Activated T-cell treated with anti-CD3 and anti-CD28 coated beads, Interleukin-2, amount 50 U/mL, for 72 hours (primary cell): ENCODE data around the gene ZNF560. TPM values are rescaled to one million over a fixed set of nuclear protein-coding genes. Genes with fewer than 3 reads are reported as not detected.

ENCODE experiments used
- ATAC-seq, 2 donors: fragments of 150-1000 bp; cut with Tn5 transposase; replicated peaks in 1 of 2; 2 replicates each; pipeline ENCODE4 v1.10.0; 2021; ENCODE audit warnings: moderate library complexity in 2 of 2, mild to moderate bottlenecking in 1 of 2
- DNase-seq, 2 donors: peaks; one replicate each; pipeline ENCODE4 v3.0.0; 2021 to 2022; ENCODE audit warnings: mixed read lengths in 1 of 2
- H3K27ac Mint-ChIP-seq: one replicate; pipeline ENCODE4 v1.8.0; 2022; ENCODE audit warnings: mild to moderate bottlenecking, moderate library complexity, mixed read lengths
- H3K27me3 Mint-ChIP-seq: one replicate; pipeline ENCODE4 v1.8.0; 2022; ENCODE audit warnings: low read depth, mixed read lengths
- H3K36me3 Mint-ChIP-seq, 2 donors: one replicate each; pipeline ENCODE4 v1.8.0; 2022; ENCODE audit warnings: mixed read lengths in 2 of 2, mild to moderate bottlenecking in 1 of 2; ENCODE audit not compliant: insufficient read depth in 2 of 2
- H3K4me1 Mint-ChIP-seq: one replicate; pipeline ENCODE4 v1.8.0; 2022; ENCODE audit warnings: low read depth, mixed read lengths
- H3K4me3 Mint-ChIP-seq, 2 donors: one replicate each; pipeline ENCODE4 v1.8.0; 2022; ENCODE audit warnings: mild to moderate bottlenecking in 2 of 2, mixed read lengths in 2 of 2, moderate library complexity in 2 of 2
- H3K9me3 Mint-ChIP-seq, 2 donors: one replicate each; pipeline ENCODE4 v1.8.0; 2022; ENCODE audit warnings: mixed read lengths in 2 of 2
- total RNA-seq, 2 donors: library from RNA; stranded (reverse); gene quantifications; one replicate each; pipeline ENCODE4 v1.2.3, GENCODE V29; 2022

The ZNF560 gene
- total RNA-seq, 2 donors from 2014 or later: 0.37 to 0.96 TPM

DNA sequence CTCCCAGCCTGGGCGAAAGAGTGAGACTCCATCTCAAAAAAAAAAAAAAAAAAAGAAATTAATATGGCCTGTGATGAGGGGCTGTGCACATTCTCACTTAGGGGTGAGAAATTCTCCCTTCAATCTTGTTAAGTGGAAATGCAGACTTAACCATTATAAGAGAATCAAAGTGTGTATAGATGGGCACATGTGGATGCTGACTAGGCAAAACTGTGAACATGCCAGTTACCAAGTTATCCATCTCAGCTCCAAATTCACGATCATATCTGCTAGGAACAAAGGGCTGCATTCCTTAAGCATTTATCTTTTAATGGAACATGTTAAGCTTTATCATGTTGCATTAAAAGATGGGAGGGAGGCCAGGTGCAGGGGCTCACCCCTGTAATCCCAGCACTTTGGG is 4.3 kb downstream of the ZNF560 start:
- H3K4me3 Mint-ChIP-seq: no peak overlapping the region
- peaks cover 3 to 14% of the 10 kb centered on the region in 2 donors for H3K9me3 Mint-ChIP-seq
- ATAC-seq (no peak), DNase-seq (no peak)
- H3K4me1 Mint-ChIP-seq: peaks cover 9% of the 10 kb centered on the region
- H3K27me3 Mint-ChIP-seq: no peaks in the 10 kb centered on the region
- peaks cover 16 to 20% of the 10 kb centered on the region in 2 donors for H3K36me3 Mint-ChIP-seq
- no peak overlapping the region for H3K27ac Mint-ChIP-seq

DNA sequence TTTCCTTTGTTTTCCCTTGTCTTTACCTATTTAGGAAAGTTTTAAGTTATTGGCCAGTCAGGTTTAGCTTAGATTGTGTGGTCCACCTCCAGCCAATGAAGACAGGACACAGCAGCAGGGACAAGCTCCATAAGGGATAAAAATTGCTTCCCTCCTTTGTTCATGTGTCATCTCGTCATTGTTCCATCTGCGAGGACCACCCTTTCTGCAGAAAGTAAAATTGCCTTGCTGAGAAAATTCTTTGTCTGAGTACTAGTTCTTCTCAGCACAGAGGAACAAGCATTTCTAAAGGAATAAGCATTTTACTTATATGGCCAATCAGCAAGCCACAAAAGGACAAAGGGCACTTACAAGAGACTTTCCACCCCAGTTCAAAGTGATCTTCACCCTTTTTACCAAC is 11.4 kb downstream of the ZNF560 start:
- peaks cover 13 to 15% of the 10 kb centered on the region in 2 donors for H3K9me3 Mint-ChIP-seq
- ATAC-seq (no peak), DNase-seq (no peak)
- H3K27me3 Mint-ChIP-seq: no peaks in the 10 kb centered on the region
- no peaks in the 10 kb centered on the region for H3K4me1 Mint-ChIP-seq
- no peak overlapping the region for H3K27ac Mint-ChIP-seq
- no peak overlapping the region for H3K4me3 Mint-ChIP-seq
- H3K36me3 Mint-ChIP-seq: peaks cover 11 to 20% of the 10 kb centered on the region in 2 donors

DNA sequence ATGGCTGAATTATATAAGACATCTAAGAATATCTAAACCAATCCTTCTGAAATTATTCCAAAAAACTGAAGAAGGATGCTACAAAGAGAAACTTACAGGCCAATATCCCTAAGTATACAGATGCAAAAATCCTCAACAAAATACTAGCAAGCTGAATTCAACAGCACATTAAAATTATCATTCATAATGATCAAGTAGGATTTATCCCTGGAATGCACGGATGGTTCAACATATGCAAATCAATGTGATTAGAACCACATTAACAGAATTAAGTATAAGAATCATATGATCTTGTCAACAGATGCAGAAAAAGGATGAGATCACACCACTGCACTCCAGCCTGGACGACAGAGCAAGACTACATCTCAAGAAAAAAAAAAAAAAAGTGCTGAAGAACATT is 13.3 kb downstream of the ZNF560 start:
- H3K27ac Mint-ChIP-seq: no peak overlapping the region
- no peak overlapping the region for H3K4me3 Mint-ChIP-seq
- H3K9me3 Mint-ChIP-seq: peaks cover 14 to 19% of the 10 kb centered on the region in 2 donors
- no peaks in the 10 kb centered on the region for H3K27me3 Mint-ChIP-seq
- ATAC-seq (no peak), DNase-seq (no peak)
- H3K36me3 Mint-ChIP-seq: peaks cover 14 to 20% of the 10 kb centered on the region in 2 donors
- H3K4me1 Mint-ChIP-seq: no peaks in the 10 kb centered on the region

DNA sequence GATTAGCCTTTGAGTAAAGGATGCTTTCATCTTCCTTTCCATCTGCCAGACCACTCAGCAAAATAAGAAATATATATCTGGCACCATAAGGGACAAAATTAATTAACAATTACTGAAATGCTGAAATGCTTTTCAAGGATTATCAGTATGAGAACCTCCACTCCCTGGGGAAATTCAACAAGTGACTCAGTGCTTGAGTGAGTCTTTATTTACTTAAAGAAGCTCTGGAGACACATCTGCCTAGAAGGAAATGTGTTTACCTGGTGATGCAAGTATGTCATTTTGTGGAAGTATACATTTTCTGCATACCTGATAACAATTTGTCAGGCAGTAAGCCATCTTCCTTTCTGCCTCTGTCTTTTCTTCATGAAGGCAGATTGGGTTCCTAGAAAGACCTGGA is 23.4 kb downstream of the ZNF560 start:
- H3K4me1 Mint-ChIP-seq: no peaks in the 10 kb centered on the region
- no peak overlapping the region for H3K27ac Mint-ChIP-seq
- H3K9me3 Mint-ChIP-seq: peaks cover 17 to 26% of the 10 kb centered on the region in 2 donors
- H3K4me3 Mint-ChIP-seq: no peak overlapping the region
- no peaks in the 10 kb centered on the region for H3K27me3 Mint-ChIP-seq
- peaks cover 14 to 16% of the 10 kb centered on the region in 2 donors for H3K36me3 Mint-ChIP-seq
- DNase-seq (no peak), ATAC-seq (no peak)

DNA sequence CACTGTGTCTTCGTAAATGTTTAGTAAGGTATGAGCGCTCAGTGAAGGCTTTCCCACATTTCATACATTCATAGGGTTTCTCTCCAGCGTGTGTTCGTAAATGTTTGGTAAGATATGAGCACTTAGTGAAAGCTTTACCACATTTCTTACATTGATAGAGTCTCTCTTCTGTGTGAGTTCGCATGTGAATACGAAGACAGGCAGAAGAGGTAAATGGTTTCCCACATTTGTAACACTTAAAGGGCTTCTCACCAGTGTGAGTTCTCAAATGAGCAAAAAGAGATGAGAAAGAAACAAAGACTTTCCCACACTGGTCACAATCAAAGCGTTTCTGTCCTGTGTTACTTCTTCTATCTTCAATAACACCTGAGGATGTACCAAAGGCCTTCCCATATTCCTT is 31.3 kb downstream of the ZNF560 start:
- ATAC-seq: no peak
- DNase-seq: no peak
- no peak overlapping the region for H3K4me3 Mint-ChIP-seq
- H3K36me3 Mint-ChIP-seq: peaks cover 26% of the 10 kb centered on the region in 2 donors
- H3K27ac Mint-ChIP-seq: no peak overlapping the region
- peaks cover 12 to 26% of the 10 kb centered on the region in 2 donors for H3K9me3 Mint-ChIP-seq
- no peaks in the 10 kb centered on the region for H3K27me3 Mint-ChIP-seq
- H3K4me1 Mint-ChIP-seq: no peaks in the 10 kb centered on the region

DNA sequence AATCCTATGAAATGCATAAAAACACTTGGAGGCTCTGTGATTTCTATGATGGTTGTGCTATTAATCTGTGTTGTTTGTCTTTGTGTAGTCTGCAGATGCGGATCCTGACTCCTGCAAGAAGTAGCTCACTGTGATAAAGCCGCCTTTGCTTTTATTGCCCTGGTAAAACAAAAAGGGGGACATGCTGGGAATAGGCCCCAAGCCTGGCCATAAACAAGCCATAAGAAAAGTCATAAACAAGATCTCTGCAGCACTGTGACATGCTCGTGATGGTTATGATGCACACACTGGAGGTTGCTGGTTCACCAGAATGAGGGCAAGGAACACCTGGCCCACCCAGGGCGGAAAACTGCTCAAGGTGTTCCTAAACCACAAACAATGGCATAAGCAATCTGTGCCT is 36.5 kb downstream of the ZNF560 start:
- peaks cover 13 to 33% of the 10 kb centered on the region in 2 donors for H3K9me3 Mint-ChIP-seq
- peaks cover 23 to 37% of the 10 kb centered on the region in 2 donors for H3K36me3 Mint-ChIP-seq
- DNase-seq: no peak

DNA sequence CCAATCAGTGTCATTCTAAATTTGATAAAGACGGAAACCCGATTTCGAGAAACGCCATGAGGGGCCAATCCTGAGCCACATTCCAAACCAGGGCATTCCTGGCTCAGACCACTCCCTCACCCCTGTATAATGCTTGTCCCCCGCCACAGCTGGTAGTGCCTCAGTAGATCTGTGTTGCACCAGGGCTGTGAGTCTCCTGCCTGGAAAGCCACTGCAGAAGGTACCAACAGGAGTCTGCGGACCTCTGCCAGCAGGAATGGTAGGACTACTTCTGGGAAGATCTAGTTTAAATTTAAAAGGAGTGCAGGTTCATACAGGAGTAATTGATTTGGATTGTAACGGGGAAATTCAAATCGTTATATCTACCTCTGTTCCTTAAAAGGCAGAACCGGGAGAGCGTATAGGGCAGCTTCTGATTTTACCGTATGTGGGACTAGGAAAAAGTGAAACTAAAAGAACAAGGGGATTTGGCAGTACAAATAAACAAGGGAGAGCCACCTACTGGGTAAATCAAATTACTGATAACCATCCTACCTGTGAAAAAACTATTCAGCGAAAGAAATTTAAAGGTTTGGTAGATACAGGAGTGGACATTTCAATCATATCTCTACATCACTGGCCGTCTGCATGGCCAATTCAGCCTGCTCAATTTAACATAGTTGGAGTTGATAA is 42.3 kb downstream of the ZNF560 start:
- no peaks in the 10 kb centered on the region for H3K4me1 Mint-ChIP-seq
- H3K36me3 Mint-ChIP-seq: peaks cover 17 to 32% of the 10 kb centered on the region in 2 donors
- no peak for ATAC-seq
- H3K27me3 Mint-ChIP-seq: no peaks in the 10 kb centered on the region
- DNase-seq: no peak
- peaks cover 20 to 42% of the 10 kb centered on the region in 2 donors for H3K9me3 Mint-ChIP-seq
- no peak overlapping the region for H3K27ac Mint-ChIP-seq
- H3K4me3 Mint-ChIP-seq: no peak overlapping the region

More for the DNA sequence above, 36.5 kb downstream of the ZNF560 start:
- no peak overlapping the region for H3K27ac Mint-ChIP-seq
- no peaks in the 10 kb centered on the region for H3K4me1 Mint-ChIP-seq
- no peaks in the 10 kb centered on the region for H3K27me3 Mint-ChIP-seq
- no peak overlapping the region for H3K4me3 Mint-ChIP-seq
- ATAC-seq: no peak

DNA sequence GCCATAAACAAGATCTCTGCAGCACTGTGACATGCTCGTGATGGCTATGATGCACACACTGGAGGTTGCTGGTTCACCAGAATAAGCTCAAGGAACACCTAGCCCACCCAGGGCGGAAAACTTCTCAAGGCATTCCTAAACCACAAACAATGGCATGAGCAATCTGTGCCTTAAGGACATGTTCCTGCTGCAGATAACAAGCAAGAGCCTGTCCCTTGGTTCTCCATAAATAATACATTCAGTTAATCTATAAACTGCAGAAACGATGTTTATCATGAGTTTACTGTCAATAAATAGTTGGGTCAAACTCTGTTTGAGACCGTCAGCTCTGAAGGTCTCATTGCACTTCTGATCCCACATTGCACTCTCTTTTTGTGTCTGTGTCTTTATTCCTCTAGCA is 44.5 kb downstream of the ZNF560 start:
- Mint-ChIP-seq H3K27ac (no peak overlapping the region), H3K9me3 (peaks cover 18 to 40% of the 10 kb centered on the region in 2 donors), H3K4me1 (no peaks in the 10 kb centered on the region), H3K4me3 (no peak overlapping the region), H3K36me3 (peaks cover 20 to 28% of the 10 kb centered on the region in 2 donors), H3K27me3 (no peaks in the 10 kb centered on the region)
- DNase-seq: no peak
- no peak for ATAC-seq

DNA sequence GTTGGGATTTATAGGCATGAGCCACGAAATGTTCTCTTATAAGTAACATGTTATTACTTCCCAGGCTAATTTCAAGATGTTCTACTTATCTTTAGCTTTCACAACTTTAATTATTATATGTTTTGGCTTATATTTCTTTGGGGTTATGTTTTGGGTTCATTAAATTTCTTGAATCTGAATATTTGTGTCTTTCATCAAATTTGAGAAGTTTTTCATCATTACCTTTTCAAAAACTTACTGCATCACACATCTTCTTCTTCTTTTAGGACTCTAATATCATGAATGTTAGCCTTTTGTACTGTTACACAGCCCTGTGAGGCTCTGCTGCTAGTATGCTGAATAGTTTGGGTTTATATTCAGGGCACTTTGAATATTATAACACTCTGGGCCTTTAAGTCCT is 53.4 kb downstream of the ZNF560 start:
- Mint-ChIP-seq H3K4me1 (no peaks in the 10 kb centered on the region), H3K36me3 (peaks cover 29 to 34% of the 10 kb centered on the region in 2 donors), H3K27me3 (no peaks in the 10 kb centered on the region), H3K9me3 (peaks cover 10 to 25% of the 10 kb centered on the region in 2 donors), H3K4me3 (no peak overlapping the region), H3K27ac (no peak overlapping the region)
- DNase-seq: no peak
- no peak for ATAC-seq

DNA sequence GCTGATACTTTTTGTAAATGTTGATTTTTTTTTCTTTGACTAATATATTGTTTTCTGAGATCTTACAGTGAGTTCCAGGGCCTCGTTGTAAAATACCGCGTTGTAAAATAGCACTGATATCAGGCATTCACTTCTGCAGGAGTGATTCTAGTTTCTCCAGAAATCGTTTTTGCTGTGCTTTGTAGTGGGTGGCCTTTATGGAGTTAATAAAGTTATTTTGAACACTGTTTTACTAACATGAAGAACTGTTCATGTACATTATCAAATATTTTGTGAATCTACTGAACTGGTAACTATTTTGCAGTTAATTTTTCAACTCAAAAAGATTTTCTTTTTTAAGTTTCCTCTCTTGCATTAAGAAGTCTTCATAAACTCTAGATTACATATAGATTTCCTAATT is 62.1 kb downstream of the ZNF560 start:
- peak overlapping the region; percentile 100 for H3K27ac Mint-ChIP-seq
- peak overlapping the region; percentile 86 to 99 for H3K4me3 Mint-ChIP-seq
- DNase-seq (no peak), ATAC-seq (no peak)
- H3K9me3 Mint-ChIP-seq: peaks cover 2 to 6% of the 10 kb centered on the region in 2 donors
- peaks cover 14 to 34% of the 10 kb centered on the region in 2 donors for H3K36me3 Mint-ChIP-seq
- no peaks in the 10 kb centered on the region for H3K27me3 Mint-ChIP-seq
- H3K4me1 Mint-ChIP-seq: peaks cover 39% of the 10 kb centered on the region

DNA sequence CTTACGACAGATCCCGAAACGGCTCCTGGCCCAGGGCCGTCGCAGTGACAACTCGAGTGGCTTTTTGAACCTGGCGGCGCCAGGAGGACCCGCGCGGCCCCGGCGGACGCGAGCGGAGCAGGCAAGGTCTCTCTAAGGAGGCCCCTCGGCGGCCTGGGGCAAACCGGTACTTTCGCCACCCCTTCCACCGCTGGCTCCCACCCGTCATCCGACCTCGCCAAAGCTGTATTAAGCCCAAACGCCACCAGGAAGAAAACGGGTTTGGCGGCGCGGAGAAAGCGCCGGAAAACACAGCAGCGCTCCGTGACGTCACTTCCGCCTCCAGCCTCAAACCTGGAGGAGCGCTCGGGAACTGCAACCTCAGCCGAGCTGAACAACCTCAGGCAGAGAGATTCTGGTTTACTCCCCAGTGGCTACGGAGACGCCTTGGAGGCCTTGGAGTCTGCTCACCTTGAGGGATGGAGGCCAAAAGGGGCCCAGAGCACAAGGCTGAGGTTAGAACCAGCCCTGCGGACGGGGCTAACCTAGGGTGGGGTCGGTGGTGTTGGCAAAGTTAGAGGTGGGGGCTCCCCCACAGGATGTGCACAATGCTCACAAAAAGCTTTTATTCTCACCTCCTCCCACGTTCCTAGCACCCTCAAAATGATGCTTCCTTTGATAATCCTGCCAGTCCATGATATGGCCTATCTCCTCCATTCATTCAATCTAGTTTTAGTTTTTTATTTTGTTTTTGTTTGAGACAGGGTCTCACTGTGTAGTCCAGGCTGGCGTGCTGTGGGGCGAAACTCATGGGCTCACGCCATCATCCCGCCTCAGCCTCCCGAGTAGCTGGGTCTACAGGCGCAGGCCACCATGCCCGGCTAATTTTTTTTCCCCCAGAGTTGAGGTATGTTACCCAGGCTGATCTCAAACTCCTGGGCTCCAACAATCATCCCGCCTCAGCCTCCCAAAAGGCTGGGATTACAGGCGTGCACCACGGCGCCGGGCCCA is 62.8 kb downstream of the ZNF560 start, which contains the start of gene ZNF266:
TSS of gene ZNF266 (minus strand) at position 295 of the 990 bp plus-strand sequence. CDS start 15,484 bp downstream, outside the sequence.
- H3K27me3 Mint-ChIP-seq: no peaks in the 10 kb centered on the region
- peak within 1 kb of the TSS; percentile 100 for H3K27ac Mint-ChIP-seq
- DNase-seq (peak; percentile 93), ATAC-seq (peak; percentile 95)
- H3K9me3 Mint-ChIP-seq: peaks cover 2 to 6% of the 10 kb centered on the region in 2 donors
- peak within 1 kb of the TSS; percentile 86 to 99 for H3K4me3 Mint-ChIP-seq
- peaks cover 15 to 40% of the 10 kb centered on the region in 2 donors for H3K36me3 Mint-ChIP-seq
- peaks cover 39% of the 10 kb centered on the region for H3K4me1 Mint-ChIP-seq

DNA sequence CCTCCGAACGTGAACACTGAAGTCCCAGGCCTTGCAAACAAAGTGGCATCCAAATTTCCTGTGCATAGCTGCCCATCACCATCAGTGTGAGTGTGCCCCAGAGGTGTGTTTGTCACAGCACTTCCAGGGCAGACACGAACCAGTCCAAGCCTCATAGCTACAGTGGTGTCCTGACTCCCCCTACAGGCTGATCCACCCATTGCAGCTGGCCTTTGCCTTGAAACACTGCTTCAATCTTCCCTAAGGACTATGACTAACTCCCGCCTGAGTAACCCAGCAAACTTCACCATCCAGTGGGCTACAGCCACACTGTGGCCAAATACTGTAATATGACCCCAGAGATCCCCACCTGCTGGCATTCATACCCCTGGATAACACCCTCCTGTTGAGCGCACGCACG is 66.9 kb downstream of the ZNF560 start:
- Mint-ChIP-seq H3K4me3 (no peak overlapping the region), H3K9me3 (peaks cover 4 to 5% of the 10 kb centered on the region in 2 donors), H3K36me3 (peaks cover 28 to 69% of the 10 kb centered on the region in 2 donors), H3K27ac (no peak overlapping the region), H3K4me1 (peaks cover 35% of the 10 kb centered on the region), H3K27me3 (no peaks in the 10 kb centered on the region)
- DNase-seq: peak; percentile 39 to 54
- no peak for ATAC-seq

DNA sequence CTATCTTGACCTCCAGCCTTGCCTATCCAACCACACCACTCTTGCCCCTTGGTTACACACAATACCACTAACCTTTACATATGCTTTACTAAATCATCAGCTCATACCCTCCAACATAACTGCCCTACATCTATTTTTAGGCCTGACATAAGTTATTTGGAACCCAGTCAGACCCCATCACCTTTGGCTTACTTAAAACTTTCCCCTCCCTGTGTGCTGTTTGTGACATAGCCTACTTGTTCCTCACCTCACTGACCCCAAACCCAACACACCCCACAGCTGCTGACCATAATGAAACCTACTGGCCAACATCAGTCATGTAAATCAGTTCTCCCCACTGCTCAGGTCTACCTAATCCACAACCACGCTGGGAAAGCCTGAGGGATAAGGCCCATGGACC is 68.0 kb downstream of the ZNF560 start:
- peaks cover 4 to 5% of the 10 kb centered on the region in 2 donors for H3K9me3 Mint-ChIP-seq
- H3K4me1 Mint-ChIP-seq: peaks cover 24% of the 10 kb centered on the region

More for the DNA sequence above, 68.0 kb downstream of the ZNF560 start:
- Mint-ChIP-seq H3K4me3 (no peak overlapping the region), H3K36me3 (peaks cover 28 to 78% of the 10 kb centered on the region in 2 donors), H3K27me3 (no peaks in the 10 kb centered on the region), H3K27ac (no peak overlapping the region)
- no peak for DNase-seq
- no peak for ATAC-seq
